ENCODE measurements around the gene UBE2V1. TPM values are rescaled to one million over a fixed set of nuclear protein-coding genes. Genes with fewer than 3 reads are reported as not detected.

Gene UBE2V1
- total and polyA plus RNA-seq, 10 of the 15 experiments (the other 5 are each of a cell fraction or from before 2014, with no cell fraction given) = 51.8 to 219 (median 141) TPM

DNA sequence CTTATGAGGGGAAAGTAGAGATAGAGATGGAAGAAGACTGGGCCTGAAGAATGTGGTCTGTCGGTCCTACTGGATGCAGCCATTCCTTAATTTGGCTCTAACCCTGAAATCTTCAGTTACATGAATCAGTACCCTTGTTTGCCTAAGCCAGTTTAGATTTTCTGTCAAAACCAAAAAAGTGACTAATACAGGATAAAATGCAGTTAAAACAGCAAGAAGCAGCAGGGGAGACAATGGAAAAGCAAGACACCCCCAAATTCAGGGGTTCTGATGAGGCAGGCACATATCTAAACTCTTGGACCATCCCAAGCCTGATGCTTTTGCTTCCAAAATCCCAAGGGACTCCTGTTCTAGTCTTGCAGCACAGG, 17.4 kb upstream of the UBE2V1 start:
- FAIRE-seq (no peak), ATAC-seq (no peak), DNase-seq (ENCODE audit: low read depth, low spot score) (no peak)
- H3K36me3 ChIP-seq (ENCODE audit: control insufficient read depth in 2 of 2, insufficient read depth in 2 of 2, low read length in 1 of 2) = peaks cover 21 to 47% of the 10 kb centered on the region in 2 experiments
- intact Hi-C loops (cut with micrococcal nuclease; ENCODE audit: unreplicated experiment) = no loop called here
- BruUV-seq (replicated peaks) = no TSS peak
- WGBS (ENCODE audit: insufficient coverage, insufficient replicate concordance, low lambda C conversion rate, missing lambda C conversion rate) = 93% methylated on average over 1 of the region's 1 CpG
- TF ChIP-seq, protein P1, sequence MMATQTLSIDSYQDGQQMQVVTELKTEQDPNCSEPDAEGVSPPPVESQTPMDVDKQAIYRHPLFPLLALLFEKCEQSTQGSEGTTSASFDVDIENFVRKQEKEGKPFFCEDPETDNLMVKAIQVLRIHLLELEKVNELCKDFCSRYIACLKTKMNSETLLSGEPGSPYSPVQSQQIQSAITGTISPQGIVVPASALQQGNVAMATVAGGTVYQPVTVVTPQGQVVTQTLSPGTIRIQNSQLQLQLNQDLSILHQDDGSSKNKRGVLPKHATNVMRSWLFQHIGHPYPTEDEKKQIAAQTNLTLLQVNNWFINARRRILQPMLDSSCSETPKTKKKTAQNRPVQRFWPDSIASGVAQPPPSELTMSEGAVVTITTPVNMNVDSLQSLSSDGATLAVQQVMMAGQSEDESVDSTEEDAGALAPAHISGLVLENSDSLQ (IDR thresholded peaks at IDR 0.05) = no peak
- no peak for TF ChIP-seq MTA2 (IDR thresholded peaks at IDR 0.05; ENCODE audit: low read depth)
- no peak for TF ChIP-seq FOS (IDR thresholded peaks at IDR 0.05; ENCODE audit: borderline replicate concordance, extremely low read depth, insufficient read length)
- no peak for TF ChIP-seq BRCA1 (IDR thresholded peaks at IDR 0.05; ENCODE audit: low read depth, low read length)
- TF ChIP-seq, protein P2, sequence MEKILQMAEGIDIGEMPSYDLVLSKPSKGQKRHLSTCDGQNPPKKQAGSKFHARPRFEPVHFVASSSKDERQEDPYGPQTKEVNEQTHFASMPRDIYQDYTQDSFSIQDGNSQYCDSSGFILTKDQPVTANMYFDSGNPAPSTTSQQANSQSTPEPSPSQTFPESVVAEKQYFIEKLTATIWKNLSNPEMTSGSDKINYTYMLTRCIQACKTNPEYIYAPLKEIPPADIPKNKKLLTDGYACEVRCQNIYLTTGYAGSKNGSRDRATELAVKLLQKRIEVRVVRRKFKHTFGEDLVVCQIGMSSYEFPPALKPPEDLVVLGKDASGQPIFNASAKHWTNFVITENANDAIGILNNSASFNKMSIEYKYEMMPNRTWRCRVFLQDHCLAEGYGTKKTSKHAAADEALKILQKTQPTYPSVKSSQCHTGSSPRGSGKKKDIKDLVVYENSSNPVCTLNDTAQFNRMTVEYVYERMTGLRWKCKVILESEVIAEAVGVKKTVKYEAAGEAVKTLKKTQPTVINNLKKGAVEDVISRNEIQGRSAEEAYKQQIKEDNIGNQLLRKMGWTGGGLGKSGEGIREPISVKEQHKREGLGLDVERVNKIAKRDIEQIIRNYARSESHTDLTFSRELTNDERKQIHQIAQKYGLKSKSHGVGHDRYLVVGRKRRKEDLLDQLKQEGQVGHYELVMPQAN (conservative IDR thresholded peaks at IDR 0.05) = no peak
- TF ChIP-seq SREBF1 (IDR thresholded peaks at IDR 0.05; ENCODE audit: low read length) = no peak
- no peak for TF ChIP-seq SMARCA5 (IDR thresholded peaks at IDR 0.05)
- no peak for TF ChIP-seq NFYB (IDR thresholded peaks at IDR 0.05; ENCODE audit: insufficient read depth, low read depth, low read length)
- TF ChIP-seq, protein P3, sequence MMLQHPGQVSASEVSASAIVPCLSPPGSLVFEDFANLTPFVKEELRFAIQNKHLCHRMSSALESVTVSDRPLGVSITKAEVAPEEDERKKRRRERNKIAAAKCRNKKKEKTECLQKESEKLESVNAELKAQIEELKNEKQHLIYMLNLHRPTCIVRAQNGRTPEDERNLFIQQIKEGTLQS (IDR thresholded peaks at IDR 0.05; ENCODE audit: borderline replicate concordance, extremely low read depth, low read depth, low read length) = no peak
- TF ChIP-seq, protein P4, sequence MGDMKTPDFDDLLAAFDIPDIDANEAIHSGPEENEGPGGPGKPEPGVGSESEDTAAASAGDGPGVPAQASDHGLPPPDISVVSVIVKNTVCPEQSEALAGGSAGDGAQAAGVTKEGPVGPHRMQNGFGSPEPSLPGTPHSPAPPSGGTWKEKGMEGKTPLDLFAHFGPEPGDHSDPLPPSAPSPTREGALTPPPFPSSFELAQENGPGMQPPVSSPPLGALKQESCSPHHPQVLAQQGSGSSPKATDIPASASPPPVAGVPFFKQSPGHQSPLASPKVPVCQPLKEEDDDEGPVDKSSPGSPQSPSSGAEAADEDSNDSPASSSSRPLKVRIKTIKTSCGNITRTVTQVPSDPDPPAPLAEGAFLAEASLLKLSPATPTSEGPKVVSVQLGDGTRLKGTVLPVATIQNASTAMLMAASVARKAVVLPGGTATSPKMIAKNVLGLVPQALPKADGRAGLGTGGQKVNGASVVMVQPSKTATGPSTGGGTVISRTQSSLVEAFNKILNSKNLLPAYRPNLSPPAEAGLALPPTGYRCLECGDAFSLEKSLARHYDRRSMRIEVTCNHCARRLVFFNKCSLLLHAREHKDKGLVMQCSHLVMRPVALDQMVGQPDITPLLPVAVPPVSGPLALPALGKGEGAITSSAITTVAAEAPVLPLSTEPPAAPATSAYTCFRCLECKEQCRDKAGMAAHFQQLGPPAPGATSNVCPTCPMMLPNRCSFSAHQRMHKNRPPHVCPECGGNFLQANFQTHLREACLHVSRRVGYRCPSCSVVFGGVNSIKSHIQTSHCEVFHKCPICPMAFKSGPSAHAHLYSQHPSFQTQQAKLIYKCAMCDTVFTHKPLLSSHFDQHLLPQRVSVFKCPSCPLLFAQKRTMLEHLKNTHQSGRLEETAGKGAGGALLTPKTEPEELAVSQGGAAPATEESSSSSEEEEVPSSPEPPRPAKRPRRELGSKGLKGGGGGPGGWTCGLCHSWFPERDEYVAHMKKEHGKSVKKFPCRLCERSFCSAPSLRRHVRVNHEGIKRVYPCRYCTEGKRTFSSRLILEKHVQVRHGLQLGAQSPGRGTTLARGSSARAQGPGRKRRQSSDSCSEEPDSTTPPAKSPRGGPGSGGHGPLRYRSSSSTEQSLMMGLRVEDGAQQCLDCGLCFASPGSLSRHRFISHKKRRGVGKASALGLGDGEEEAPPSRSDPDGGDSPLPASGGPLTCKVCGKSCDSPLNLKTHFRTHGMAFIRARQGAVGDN (IDR thresholded peaks at IDR 0.05) = no peak
- no peak for TF ChIP-seq ZNF217 (IDR thresholded peaks at IDR 0.05)
- TF ChIP-seq, protein P5, sequence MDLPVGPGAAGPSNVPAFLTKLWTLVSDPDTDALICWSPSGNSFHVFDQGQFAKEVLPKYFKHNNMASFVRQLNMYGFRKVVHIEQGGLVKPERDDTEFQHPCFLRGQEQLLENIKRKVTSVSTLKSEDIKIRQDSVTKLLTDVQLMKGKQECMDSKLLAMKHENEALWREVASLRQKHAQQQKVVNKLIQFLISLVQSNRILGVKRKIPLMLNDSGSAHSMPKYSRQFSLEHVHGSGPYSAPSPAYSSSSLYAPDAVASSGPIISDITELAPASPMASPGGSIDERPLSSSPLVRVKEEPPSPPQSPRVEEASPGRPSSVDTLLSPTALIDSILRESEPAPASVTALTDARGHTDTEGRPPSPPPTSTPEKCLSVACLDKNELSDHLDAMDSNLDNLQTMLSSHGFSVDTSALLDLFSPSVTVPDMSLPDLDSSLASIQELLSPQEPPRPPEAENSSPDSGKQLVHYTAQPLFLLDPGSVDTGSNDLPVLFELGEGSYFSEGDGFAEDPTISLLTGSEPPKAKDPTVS (IDR thresholded peaks at IDR 0.05; ENCODE audit: low read depth, low read length) = no peak
- TF ChIP-seq CREM (IDR thresholded peaks at IDR 0.05; ENCODE audit: low read depth) = no peak
- TF ChIP-seq POU2F2 (IDR thresholded peaks at IDR 0.05; ENCODE audit: borderline replicate concordance, low read depth, low read length) = no peak
- TF ChIP-seq ZNF622 (IDR thresholded peaks at IDR 0.05) = no peak
- no peak for TF ChIP-seq STAT1 (conservative IDR thresholded peaks at IDR 0.05)
- H3K27ac ChIP-seq (ENCODE audit: control insufficient read depth, insufficient read depth) = no peak overlapping the region
- no peak overlapping the region for H2AFZ ChIP-seq (ENCODE audit: control insufficient read depth, low read depth, low read length)
- H3K27me3 ChIP-seq (replicated peaks in 1 of 2; ENCODE audit: control insufficient read depth in 2 of 2, insufficient read depth in 2 of 2, low read length in 1 of 2) = no peaks in the 10 kb centered on the region
- H4K20me1 ChIP-seq (ENCODE audit: control insufficient read depth, insufficient read depth) = no peaks in the 10 kb centered on the region
- H3K4me2 ChIP-seq (ENCODE audit: control insufficient read depth, insufficient read depth) = no peak overlapping the region
- RAD21 ChIA-PET (ENCODE audit: unreplicated experiment) = no interaction called here
- H3K9ac ChIP-seq (ENCODE audit: control insufficient read depth, insufficient read depth, low read length) = no peak overlapping the region
- in situ Hi-C loops (cut with MboI) = no loop called here
- POLR2A ChIA-PET = no interaction called here
- H3K79me2 ChIP-seq (ENCODE audit: control insufficient read depth, insufficient read depth, low read length) = no peaks in the 10 kb centered on the region
- no peaks in the 10 kb centered on the region; the same call in 1 of the 2 replicates for H3K4me1 ChIP-seq (ENCODE audit: control insufficient read depth, insufficient read depth, low read length)
- no peaks in the 10 kb centered on the region for H3K9me3 ChIP-seq (replicated peaks; ENCODE audit: control insufficient read depth, insufficient read depth, low read length)
- no peak overlapping the region for H3K4me3 ChIP-seq
- CTCF ChIA-PET = no interaction called here
- SMC1A ChIA-PET (ENCODE audit: uncharacterized antibody, unreplicated experiment) = no interaction called here

Data from GM12878 (cell line).